GM11168 (cell line): ENCODE results near the gene TSHZ2.

Experiments used
- in situ Hi-C: fragments of 300-500 bp; cut with MboI; formaldehyde crosslinking; loops from one replicate; pipeline ENCODE4 v1.12.0; 2022; ENCODE audit warnings: low sequenced_read_pairs; ENCODE audit not compliant: unreplicated experiment

TSHZ2 gene

DNA sequence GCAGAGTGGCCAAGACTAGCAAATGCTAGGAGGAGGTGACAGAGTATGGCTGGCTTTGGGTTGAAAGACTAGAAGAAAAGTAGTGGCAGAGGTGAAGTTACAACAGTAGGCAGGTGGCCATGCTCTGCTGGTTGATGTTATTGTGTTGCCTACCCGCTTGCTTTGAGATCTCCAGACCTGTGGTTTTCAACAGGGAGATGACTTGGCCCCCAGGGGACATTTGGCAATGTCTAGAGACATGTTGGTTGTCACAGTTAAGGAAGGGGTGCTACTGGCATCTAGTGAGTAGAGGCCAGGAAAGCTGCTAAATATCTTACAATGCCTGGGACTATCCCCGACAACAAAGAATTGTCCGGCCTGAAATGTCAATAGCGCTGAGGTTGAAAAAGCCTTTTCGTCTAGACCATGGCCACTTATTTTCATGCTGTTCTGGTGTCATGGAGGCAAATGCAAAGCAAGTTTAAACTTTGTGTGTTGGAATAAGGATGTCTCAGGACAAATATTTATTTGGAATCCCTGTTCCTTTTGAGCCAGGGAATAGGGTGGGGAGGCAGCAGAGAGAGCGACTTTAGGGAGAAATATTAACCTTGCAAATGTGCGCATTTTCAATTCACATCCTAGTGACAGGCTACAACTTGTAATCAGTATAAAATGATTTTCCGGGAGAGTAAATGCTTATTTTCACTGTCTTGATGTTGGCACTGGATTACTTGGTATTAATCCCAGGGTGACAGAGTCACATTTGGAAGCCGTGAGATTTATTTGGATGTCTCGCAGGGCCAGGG lies 417.6 kb downstream of the TSHZ2 start:
- in situ Hi-C loops, result no loop called here

DNA sequence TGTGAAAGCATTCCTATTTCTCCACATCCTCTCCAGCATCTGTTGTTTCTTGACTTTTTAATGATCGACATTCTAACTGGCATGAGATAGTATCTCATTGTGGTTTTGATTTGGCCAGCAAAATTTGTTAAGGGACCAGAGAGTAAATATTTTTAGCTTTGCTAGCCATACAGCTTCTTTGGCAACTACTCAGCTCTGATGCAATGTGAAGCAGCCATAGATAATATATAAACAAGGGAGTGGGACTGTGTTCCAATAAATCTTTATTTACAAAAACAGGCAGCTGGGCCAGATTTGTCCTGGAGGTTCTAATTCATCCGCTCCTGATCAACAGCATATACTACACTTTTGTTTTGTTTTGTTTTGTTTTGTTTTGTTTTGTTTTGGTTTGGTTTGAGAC lies 418.6 kb downstream of the TSHZ2 start:
- in situ Hi-C loops, result no loop called here

DNA sequence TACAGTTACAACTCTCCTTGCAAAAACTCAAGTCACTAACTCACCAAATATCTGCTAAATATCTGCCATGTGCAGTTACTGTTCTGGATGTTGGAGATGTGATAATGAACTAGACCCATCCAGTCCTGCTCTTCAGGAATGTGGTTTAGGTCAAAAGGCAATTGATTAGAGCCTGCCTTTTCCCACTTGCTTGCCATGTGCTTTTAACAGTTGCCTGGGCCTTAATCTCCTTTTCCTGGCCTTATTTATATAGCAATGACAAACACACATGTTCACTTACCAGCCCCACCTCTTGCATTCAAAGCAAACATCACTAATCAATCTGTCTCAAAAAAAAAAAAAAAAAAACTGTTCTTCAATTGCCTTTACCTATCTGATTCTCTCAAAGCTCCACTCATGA lies 422.3 kb downstream of the TSHZ2 start:
- in situ Hi-C loops, result no loop called here

DNA sequence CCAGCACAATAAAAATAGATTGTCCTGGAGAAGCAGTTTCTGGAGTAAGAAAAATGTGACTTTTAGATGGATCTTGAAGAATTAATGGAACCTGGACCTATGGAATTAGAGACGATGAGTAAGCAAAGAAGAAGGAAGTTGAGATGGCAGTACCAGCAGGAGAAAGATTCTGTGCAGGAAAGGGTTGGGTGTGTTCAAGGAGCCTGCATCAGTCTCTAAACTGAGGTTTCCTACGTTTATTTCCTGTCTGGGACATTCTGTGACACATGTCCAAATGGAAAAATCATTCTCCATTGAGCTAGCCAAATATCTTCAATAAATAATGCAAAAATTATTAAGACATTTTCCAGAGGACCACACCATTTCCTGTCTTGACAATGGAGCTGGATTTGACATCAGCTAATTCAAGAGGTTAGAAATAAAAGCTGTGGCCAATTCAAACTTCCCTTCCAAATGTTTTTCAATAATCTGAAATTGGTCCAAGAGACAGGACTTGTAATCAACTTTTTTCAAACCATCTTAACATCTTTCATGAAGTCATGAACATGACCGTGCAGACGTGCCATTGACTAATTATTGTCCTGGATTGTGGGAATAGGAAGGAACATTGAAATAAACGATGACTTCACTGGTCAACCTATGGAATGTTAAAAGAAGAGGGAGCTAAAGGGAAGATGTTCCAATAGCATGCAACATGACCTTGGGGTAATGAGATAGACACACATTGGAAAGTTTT lies 423.2 kb downstream of the TSHZ2 start:
- in situ Hi-C loops, result no loop called here

DNA sequence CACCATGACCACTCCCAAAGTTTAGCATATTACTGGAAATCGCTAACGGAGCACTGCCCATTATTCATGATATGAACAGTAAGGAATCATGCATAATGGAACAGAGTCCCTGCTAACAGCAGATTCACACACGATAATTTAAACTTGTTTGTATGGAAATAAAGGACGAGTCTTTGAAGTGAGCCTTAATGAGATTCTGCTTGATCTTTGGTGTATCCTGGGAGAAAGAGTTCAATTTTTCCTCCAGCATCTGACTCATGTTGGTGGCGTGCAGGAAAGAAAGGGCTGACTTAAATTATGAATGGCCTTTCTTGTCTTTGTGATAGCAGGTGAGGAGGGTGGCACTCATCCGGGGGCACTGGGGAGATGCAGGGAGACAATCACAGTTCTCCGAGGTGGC lies 426.9 kb downstream of the TSHZ2 start:
- in situ Hi-C loops, result no loop called here

DNA sequence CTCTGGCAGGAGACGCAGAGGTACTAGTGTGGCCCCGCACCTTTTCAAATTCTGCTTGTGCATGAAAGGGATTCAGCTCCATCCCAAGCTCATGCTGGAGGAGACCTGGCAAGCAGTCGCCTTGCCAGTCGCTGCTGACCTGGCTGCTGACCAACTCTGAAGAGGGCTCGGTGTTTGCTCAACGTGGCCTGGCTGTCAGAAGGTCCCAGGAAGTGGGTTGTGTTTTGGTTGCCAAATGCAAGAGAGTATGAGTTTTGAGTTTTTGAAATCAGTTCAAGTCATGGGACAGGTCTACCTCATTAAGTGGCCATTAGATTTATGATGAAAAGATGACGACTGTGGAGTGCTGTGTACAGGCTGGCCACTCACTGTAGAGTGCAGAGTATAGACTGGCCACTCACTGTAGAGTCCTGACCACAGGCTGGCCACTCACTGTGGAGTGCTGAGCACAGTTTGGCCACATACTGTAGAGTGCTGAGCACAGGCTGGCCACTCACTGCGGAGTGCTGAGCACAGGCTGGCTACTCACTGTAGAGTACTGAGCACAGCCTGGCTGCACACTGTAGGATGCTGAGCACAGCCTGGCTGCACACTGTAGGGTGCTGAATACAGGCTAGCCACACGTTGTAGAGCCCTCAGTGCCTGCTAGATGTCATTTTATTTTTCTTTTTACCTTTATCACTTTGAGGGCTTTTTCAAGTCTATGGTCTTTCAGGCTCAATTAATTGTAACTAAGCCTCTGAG lies 427.6 kb downstream of the TSHZ2 start:
- in situ Hi-C loops, result loop anchor here (25.0 kb wide), 2 partner anchors 163 to 663 kb away; partner anchors contain the start of gene BCAS1

DNA sequence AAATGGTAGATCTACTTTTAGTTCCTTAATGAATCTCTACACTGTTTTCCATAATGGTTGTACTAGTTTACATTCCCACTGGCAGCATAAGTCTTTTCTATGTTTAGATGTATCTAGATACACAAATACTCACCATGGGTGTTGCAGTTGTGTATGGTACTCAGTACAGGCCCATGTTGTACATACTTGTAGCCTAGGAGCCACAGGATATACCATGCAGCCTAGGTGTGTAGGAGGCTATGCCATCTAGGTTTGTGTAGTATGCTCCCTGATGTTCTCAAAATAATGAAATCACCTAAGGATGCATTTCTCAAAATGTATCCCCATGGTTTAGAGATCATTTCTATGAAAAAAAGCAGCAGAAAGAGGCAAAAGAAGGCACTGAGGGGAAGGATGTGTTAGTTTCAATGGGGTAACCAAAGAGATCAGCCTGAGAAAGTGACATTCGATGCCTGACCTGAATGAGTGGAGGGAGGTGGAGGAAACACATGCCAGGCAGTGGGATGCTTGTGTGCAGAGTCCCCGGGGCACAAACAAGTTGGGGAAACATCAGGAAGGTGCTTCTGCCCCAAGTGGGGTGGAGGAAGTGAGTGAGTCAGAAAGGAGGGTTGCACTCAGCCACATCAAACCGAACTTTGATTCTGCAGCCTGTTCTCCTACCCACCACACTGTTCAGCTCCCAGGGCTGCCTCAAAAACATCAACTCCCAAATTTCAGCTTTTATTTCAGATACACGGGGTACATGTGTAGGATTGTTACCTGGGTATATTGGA lies 430.3 kb downstream of the TSHZ2 start:
- in situ Hi-C loops, result loop anchor here (25.0 kb wide), 2 partner anchors 160 to 660 kb away; partner anchors contain the start of gene BCAS1

DNA sequence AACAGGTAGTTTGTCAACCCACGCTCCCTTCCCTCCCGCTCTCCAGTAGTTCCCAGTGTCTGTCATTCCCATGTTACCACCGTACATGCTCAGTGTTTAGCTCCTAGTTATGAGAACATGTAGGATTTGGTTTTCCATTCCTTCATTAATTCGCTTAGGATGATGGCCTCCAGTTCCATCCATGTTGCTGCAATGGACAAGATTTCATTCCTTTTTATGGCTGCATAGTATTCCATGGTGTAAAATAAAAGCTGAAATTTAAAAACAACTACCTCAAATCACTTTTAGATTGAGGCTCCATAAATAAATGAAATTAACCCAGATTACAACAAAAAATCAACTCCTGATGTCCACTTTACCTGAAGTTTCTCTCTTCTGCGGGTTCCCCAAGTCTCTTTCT lies 430.9 kb downstream of the TSHZ2 start:
- in situ Hi-C loops, result loop anchor here (25.0 kb wide), 2 partner anchors 159 to 659 kb away; partner anchors contain the start of gene BCAS1

DNA sequence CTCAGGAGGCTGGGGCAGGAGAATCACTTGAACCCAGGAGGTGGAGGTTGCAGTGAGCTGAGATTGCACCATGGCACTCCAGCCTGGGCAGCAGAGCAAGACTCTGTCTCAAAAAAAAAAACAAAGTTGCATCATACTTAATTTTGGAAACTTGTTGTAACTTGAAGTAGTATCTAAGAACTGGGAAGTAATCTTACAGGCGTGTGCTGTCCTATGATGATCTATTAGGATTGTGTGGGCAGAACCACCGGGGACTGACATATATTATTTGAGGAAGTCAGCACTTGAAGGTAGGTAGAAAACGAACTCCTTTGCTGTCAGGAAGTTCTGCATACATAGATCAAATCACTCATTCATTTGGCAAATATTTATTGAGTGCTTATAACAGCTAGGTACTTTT lies 433.0 kb downstream of the TSHZ2 start:
- in situ Hi-C loops, result loop anchor here (25.0 kb wide), 2 partner anchors 157 to 657 kb away; partner anchors contain the start of gene BCAS1

DNA sequence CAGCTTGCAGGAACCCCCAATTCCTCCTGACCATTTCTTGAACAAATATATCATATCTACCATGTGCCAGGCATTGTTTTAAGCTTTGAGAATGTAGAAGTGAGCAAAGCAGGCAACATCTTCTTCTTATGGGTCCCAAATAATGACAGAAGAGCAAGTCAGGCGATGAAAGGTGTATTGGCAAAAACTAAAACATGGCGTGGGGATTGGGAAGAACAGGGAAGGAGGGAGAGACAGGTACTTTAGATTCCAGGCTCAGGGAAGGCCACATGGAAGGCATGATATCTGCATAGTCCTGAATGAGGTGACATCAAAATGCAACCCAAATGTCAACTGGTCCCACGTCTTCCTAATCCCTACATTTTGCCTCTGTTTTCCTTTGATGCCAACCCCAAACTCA lies 434.4 kb downstream of the TSHZ2 start:
- in situ Hi-C loops, result loop anchor here (25.0 kb wide), 2 partner anchors 156 to 656 kb away; partner anchors contain the start of gene BCAS1

DNA sequence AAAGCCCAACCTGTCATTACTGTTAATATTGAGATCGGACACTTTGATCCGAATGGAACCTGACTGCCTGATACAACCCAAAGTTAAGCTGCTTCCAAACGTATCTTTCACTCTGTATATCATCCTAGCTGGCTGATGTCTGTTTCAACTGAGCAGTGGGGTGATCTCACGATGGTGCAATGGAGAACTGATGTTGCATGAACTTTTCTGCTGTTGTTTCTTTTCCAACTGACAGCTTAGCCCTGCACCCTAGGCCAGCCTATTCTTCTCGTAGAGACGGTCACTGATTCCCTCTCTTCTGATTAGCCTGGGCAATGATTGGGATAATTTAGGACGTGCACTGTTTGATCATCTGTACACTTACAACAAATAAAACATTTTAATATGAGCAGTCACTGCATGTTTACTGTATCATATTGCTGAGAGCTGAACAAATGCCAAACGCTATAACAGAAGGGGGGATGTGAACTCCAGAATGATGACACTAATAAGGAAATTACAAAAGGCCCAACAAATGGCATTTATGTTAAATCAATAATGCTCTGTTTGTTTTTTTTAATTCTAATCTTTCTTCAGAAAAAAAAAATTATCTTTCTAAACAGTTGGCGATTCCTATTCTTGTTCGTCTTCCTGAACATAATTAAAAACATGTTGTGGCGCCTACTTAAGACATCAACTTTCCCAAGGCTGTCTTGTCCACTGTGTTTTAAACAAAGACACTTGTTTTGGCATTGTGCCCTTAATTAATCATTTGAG lies 436.7 kb downstream of the TSHZ2 start:
- in situ Hi-C loops, result loop anchor here (25.0 kb wide), 2 partner anchors 153 to 653 kb away; partner anchors contain the start of gene BCAS1

DNA sequence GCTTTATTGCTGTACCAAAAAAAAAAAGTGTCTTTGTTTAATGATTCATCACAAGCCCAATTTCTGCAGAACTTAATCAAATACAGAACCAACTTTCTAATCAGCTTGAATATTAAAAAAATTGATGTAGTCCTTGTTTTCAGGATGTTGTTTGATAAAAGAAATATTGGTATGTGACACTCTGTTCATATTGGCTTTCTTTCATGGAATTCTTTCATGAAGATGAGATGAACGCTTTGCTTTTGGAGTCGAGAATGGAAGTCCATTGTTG lies 437.2 kb downstream of the TSHZ2 start:
- in situ Hi-C loops, result loop anchor here (25.0 kb wide), 2 partner anchors 153 to 653 kb away; partner anchors contain the start of gene BCAS1

DNA sequence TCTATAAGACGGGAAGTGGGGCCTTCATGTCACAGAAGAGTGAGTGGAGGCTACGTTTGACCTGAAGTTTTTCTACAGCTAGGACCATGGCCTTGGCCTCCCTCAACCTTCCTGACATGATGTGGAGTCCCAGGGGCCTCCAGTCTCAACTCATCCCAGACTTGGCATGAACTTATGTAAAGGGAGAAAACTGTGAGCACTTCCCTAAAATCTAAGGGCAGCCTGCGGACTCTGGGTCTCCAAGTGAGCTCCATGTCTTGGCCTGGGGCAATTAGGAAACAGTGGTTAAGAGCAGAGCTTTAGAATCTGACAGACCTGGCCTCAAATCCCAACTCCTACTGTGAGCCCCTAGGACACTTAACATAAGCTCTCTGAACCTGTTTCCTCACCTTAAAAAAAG lies 439.0 kb downstream of the TSHZ2 start:
- in situ Hi-C loops, result loop anchor here (5.0 to 25.0 kb wide), 3 partner anchors 151 to 651 kb away; partner anchors contain the start of gene BCAS1

DNA sequence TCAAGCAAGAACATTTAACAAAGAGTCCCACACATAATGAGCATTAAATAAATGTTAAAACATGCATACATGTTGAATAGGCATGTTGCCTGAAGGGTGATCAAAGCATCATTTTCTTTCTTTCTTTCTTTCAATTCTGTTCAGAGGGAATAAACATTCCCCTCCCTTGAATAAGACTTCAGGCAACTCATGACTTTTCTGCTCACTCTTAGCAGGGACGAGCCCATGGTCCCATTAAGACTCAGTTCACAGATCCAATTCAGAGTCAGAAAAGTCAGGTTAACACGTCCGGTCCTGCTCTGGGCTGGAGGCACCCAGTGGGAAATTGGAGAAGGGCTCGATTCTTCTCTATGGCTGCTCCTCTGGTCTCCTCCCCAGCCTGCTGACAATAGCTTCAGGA lies 439.7 kb downstream of the TSHZ2 start:
- in situ Hi-C loops, result loop anchor here (5.0 to 25.0 kb wide), 3 partner anchors 150 to 650 kb away; partner anchors contain the start of gene BCAS1

DNA sequence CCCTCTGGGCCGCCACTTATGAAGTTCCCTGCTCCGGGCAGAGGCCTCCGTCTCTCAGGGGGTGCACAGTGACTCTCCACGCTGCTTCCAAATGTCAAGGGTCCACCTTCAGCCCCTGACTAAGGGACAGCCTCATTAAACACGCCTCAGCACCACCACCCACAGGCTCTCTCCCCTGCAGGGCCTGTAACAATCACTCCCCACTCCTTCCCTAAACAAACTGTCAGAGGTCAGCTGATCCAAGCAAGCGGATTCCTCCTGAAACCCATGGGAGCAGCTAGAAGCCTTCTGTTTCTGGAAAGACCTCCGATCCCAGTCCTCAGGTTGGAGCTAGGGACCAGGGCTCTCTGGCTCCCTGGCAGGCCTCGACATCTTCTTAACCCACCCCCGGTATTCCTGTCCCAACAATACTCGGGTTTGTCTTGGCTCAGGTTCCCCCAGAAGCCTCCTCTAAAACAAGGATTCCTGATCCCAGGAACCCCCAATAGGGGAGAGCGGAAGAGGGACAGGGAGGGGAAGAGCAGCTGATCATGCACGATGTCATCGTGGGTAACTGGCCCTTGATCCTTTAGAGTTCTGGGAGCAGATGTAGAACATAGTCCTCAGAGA lies 440.5 kb downstream of the TSHZ2 start:
- in situ Hi-C loops, result loop anchor here (5.0 to 25.0 kb wide), 3 partner anchors 150 to 650 kb away; partner anchors contain the start of gene BCAS1

DNA sequence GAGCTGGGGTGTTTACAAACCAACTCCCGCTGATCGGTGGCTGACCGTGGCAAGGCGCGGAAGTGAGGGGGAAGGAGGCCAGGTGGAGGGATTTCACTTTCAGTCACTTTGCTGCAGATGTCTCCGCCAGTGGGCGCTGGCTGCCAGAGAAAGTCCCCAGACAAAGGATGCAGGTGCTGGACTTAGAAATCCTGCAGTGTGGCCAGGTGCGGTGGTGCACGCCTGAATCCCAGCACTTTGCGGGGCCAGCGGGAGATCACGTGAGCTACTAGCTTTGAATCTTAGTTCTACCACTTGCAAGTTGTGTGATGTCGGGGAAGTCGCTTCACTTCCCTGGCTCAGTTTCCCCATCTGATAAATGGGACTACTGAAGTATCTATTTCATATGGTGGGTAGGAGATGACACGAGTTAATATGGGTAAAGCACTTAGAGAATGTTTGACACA lies 441.1 kb downstream of the TSHZ2 start:
- in situ Hi-C loops, result loop anchor here (5.0 to 25.0 kb wide), 3 partner anchors 149 to 649 kb away; partner anchors contain the start of gene BCAS1

DNA sequence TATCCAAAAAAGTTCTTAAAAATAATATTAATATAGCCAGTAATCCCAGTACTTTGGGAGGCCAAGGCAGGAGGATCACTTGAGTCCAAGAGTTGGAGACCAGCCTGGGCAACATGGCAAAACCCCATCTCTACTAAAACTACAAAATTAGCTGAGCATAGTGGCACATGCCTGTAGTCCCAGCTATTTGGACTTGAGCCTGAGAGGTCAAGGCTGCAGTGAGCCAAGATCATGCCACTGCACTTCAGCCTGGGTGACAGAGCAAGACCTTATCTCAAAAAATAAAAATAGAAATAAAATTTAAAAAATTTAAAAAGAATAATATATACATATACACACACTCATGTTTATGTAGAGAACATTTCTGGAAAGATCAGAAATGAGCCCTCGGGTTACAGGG lies 441.7 kb downstream of the TSHZ2 start:
- in situ Hi-C loops, result loop anchor here (5.0 to 25.0 kb wide), 3 partner anchors 148 to 648 kb away; partner anchors contain the start of gene BCAS1
